ENCODE data around the gene EVI2B.

DNA sequence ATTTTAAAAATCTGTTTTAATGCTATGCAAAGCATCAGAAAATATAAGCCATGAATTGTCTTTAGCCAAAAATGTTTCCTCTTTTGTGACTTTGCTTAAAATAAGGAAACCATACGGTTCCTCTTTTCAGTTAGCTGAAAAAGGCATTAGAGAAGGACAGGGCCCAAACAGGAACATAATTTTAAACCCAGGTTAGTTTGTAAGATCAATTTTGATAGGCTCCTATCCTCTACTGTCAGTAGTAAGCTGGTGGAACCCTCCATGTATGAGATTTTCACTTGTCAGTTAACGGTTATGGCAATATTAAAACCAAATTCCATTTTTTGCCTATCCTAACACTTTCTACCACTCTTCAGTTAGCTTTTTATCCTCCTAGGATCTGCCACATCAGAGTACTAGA lies 4.3 kb downstream of the EVI2B start:
- TF ChIP-seq, protein P1, sequence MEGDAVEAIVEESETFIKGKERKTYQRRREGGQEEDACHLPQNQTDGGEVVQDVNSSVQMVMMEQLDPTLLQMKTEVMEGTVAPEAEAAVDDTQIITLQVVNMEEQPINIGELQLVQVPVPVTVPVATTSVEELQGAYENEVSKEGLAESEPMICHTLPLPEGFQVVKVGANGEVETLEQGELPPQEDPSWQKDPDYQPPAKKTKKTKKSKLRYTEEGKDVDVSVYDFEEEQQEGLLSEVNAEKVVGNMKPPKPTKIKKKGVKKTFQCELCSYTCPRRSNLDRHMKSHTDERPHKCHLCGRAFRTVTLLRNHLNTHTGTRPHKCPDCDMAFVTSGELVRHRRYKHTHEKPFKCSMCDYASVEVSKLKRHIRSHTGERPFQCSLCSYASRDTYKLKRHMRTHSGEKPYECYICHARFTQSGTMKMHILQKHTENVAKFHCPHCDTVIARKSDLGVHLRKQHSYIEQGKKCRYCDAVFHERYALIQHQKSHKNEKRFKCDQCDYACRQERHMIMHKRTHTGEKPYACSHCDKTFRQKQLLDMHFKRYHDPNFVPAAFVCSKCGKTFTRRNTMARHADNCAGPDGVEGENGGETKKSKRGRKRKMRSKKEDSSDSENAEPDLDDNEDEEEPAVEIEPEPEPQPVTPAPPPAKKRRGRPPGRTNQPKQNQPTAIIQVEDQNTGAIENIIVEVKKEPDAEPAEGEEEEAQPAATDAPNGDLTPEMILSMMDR (IDR thresholded peaks at IDR 0.05; ENCODE audit: insufficient read depth, low read length): no peak
- TF ChIP-seq, protein P2, sequence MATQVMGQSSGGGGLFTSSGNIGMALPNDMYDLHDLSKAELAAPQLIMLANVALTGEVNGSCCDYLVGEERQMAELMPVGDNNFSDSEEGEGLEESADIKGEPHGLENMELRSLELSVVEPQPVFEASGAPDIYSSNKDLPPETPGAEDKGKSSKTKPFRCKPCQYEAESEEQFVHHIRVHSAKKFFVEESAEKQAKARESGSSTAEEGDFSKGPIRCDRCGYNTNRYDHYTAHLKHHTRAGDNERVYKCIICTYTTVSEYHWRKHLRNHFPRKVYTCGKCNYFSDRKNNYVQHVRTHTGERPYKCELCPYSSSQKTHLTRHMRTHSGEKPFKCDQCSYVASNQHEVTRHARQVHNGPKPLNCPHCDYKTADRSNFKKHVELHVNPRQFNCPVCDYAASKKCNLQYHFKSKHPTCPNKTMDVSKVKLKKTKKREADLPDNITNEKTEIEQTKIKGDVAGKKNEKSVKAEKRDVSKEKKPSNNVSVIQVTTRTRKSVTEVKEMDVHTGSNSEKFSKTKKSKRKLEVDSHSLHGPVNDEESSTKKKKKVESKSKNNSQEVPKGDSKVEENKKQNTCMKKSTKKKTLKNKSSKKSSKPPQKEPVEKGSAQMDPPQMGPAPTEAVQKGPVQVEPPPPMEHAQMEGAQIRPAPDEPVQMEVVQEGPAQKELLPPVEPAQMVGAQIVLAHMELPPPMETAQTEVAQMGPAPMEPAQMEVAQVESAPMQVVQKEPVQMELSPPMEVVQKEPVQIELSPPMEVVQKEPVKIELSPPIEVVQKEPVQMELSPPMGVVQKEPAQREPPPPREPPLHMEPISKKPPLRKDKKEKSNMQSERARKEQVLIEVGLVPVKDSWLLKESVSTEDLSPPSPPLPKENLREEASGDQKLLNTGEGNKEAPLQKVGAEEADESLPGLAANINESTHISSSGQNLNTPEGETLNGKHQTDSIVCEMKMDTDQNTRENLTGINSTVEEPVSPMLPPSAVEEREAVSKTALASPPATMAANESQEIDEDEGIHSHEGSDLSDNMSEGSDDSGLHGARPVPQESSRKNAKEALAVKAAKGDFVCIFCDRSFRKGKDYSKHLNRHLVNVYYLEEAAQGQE (IDR thresholded peaks at IDR 0.05; ENCODE audit: insufficient replicate concordance, low read depth): no peak
- TF ChIP-seq POLR2AphosphoS5 (IDR thresholded peaks at IDR 0.05; ENCODE audit: low read depth) (no peak; the same call in 1 of the 2 replicates), GABPA (IDR thresholded peaks at IDR 0.05; ENCODE audit: low read depth) (no peak), SPI1 (IDR thresholded peaks at IDR 0.05; ENCODE audit: borderline replicate concordance, low read depth) (peak; percentile 98)

All from HL-60 (cell line).